OCI-LY1 (cell line): ENCODE results near the gene SLC5A11.

ENCODE experiments used
- H2AFZ ChIP-seq: fragments of 200-600 bp; sonication (generic), shearing (Covaris generic); 2 replicates; pipeline ENCODE4 v1.6.0; 2014; ENCODE audit warnings: antibody characterized with exemption, mild to moderate bottlenecking, low read length
- H3F3A ChIP-seq: fragments of 200-600 bp; sonication (generic), shearing (Covaris generic); 2 replicates; pipeline ENCODE4 v1.6.0; 2014; ENCODE audit warnings: mild to moderate bottlenecking, antibody characterized with exemption, low read length, moderate library complexity; ENCODE audit not compliant: insufficient read depth
- H3K27ac ChIP-seq: fragments of 200-600 bp; sonication (generic); 2 replicates; pipeline ENCODE4 v1.5.1; 2014; ENCODE audit warnings: low read length, mixed run types, mild to moderate bottlenecking, low read depth; ENCODE audit not compliant: poor library complexity, severe bottlenecking
- H3K27me3 ChIP-seq: fragments of 200-600 bp; sonication (generic); 2 replicates; pipeline ENCODE4 v1.6.0; 2014; ENCODE audit warnings: antibody characterized with exemption, mild to moderate bottlenecking, low read length, moderate library complexity; ENCODE audit not compliant: insufficient read depth
- H3K36me3 ChIP-seq: fragments of 200-600 bp; sonication (generic); 2 replicates; pipeline ENCODE4 v1.6.1; 2014; ENCODE audit warnings: mild to moderate bottlenecking, antibody characterized with exemption, low read length, moderate library complexity, mixed read lengths; ENCODE audit not compliant: insufficient read depth
- H3K4me1 ChIP-seq: fragments of 200-600 bp; sonication (generic); 2 replicates; pipeline ENCODE4 v1.5.1; 2014; ENCODE audit warnings: mild to moderate bottlenecking, low read length, moderate library complexity; ENCODE audit not compliant: insufficient read depth, severe bottlenecking
- H3K4me2 ChIP-seq: fragments of 200-600 bp; sonication (generic), shearing (Covaris generic); 2 replicates; pipeline ENCODE4 v1.6.1; 2014; ENCODE audit warnings: low read length
- H3K4me3 ChIP-seq: fragments of 200-600 bp; sonication (generic); 2 replicates; pipeline ENCODE4 v1.5.1; 2014; ENCODE audit warnings: low read length, low read depth, mild to moderate bottlenecking, mixed read lengths; ENCODE audit not compliant: poor library complexity, severe bottlenecking
- H3K79me2 ChIP-seq: fragments of 200-600 bp; shearing (Covaris generic); 2 replicates; pipeline ENCODE4 v1.6.1; 2016; ENCODE audit warnings: mixed run types, low read length, mixed read lengths; ENCODE audit not compliant: insufficient read depth
- H3K9ac ChIP-seq: fragments of 200-600 bp; sonication (generic), shearing (Covaris generic); 2 replicates; pipeline ENCODE4 v1.6.1; 2014; ENCODE audit warnings: mild to moderate bottlenecking, low read length, mixed read lengths
- H3K9me2 ChIP-seq: fragments of 200-600 bp; sonication (generic), shearing (Covaris generic); 2 replicates; pipeline ENCODE4 v1.6.1; 2014; ENCODE audit warnings: low read depth, mild to moderate bottlenecking, low read length, mixed read lengths
- H3K9me3 ChIP-seq: fragments of 200-600 bp; shearing (Covaris generic); 2 replicates; pipeline ENCODE4 v1.6.1; 2014; ENCODE audit warnings: low read length, mixed read lengths
- H4K20me1 ChIP-seq: fragments of 200-600 bp; sonication (generic), shearing (Covaris generic); 2 replicates; pipeline ENCODE4 v1.6.0; 2016; ENCODE audit warnings: mild to moderate bottlenecking, low read length; ENCODE audit not compliant: insufficient read depth
- CTCF ChIP-seq: fragments of 200-600 bp; sonication (generic), shearing (Covaris generic); IDR thresholded peaks from 2 replicates; pipeline ENCODE4 v1.5.1; 2017; ENCODE audit warnings: mild to moderate bottlenecking, antibody characterized with exemption, low read length, moderate library complexity, mixed read lengths
- EZH2 ChIP-seq: fragments of 200-600 bp; sonication (generic), shearing (Covaris generic); IDR thresholded peaks from 2 replicates; pipeline ENCODE4 v1.8.0; 2017; ENCODE audit warnings: borderline replicate concordance, mixed run types, mild to moderate bottlenecking, antibody characterized with exemption, low read length, moderate library complexity, mixed read lengths

Gene SLC5A11

DNA sequence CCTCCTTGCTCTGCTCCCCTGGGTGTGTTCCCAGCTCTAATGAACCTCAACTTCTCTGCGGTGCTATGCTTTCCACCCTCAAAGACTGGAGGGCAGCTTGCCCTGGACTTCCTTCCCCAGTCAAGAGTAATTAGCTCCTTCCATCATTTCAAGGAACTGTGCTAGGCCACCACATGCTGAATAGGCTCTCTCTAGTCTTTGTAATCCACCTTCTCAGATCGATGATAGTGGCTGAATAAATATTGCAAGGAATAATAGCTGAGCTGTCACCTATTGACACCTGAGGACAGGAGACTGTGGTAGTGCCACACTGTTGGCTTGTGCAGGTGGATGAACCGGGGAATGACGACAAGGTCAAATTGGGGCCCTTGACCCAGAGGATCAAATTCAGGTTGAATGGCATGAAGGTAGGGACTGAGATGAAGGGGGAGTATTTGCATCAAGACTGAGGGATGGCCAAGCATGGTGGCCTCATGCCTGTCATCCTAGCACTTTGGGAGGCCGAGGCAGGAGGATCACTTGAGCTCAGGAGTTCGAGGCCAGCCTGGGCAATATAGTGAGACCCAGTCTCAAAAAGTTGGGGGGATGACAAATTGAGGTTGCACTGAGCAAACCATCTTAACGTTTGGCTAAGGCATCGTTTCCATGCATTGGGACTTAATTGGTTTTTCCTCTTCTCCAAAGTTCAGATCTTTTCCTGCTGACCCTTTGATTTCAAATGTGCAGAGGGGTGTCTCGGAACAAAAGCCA is 18.8 kb upstream of the SLC5A11 start:
- H3K27me3 ChIP-seq = no peaks in the 10 kb centered on the region
- no peaks in the 10 kb centered on the region for H3K9me3 ChIP-seq

GRCh38 chr16:24829153-24829552 is 16.6 kb upstream of the SLC5A11 start:
- TF ChIP-seq EZH2 = no peak
- no peak for TF ChIP-seq CTCF
- Histone ChIP-seq H3K9me3 (no peaks in the 10 kb centered on the region), H4K20me1 (no peaks in the 10 kb centered on the region), H3K9me2 (no peaks in the 10 kb centered on the region), H3K4me3 (no peak overlapping the region), H3K4me1 (no peaks in the 10 kb centered on the region), H3K9ac (no peak overlapping the region), H2AFZ (no peak overlapping the region), H3K79me2 (no peaks in the 10 kb centered on the region), H3K27me3 (no peaks in the 10 kb centered on the region), H3K36me3 (peaks cover 44% of the 10 kb centered on the region; the same call in 1 of the 2 replicates), H3K27ac (no peak overlapping the region), H3K4me2 (no peak overlapping the region), H3F3A (no peaks in the 10 kb centered on the region)

More for the DNA sequence above, 18.8 kb upstream of the SLC5A11 start:
- Histone ChIP-seq H3K4me3 (no peak overlapping the region), H3K4me1 (no peaks in the 10 kb centered on the region), H3K27ac (no peak overlapping the region), H3K36me3 (peaks cover 63% of the 10 kb centered on the region), H3K4me2 (no peak overlapping the region), H3K79me2 (no peaks in the 10 kb centered on the region), H3F3A (no peaks in the 10 kb centered on the region), H3K9me2 (no peaks in the 10 kb centered on the region), H2AFZ (no peak overlapping the region), H4K20me1 (no peaks in the 10 kb centered on the region), H3K9ac (no peak overlapping the region)
- TF ChIP-seq CTCF (no peak), EZH2 (no peak)

- Histone ChIP-seq H3K9me2 (no peaks in the 10 kb centered on the region), H3K4me1 (no peaks in the 10 kb centered on the region)
Observed at GRCh38 chr16:24833352-24833751, 12.4 kb upstream of the SLC5A11 start.

More at GRCh38 chr16:24833352-24833751, 12.4 kb upstream of the SLC5A11 start:
- Histone ChIP-seq H3F3A (no peaks in the 10 kb centered on the region), H2AFZ (no peak overlapping the region), H4K20me1 (no peaks in the 10 kb centered on the region), H3K27me3 (no peaks in the 10 kb centered on the region), H3K79me2 (no peaks in the 10 kb centered on the region), H3K36me3 (peaks cover 4% of the 10 kb centered on the region; the same call in 1 of the 2 replicates), H3K9ac (no peak overlapping the region), H3K9me3 (no peaks in the 10 kb centered on the region), H3K4me2 (no peak overlapping the region), H3K4me3 (no peak overlapping the region), H3K27ac (no peak overlapping the region)
- TF ChIP-seq EZH2 = no peak
- no peak for TF ChIP-seq CTCF
